HepG2 (cell line): ENCODE measurements around the gene PTK7. TPM values are rescaled to one million over a fixed set of nuclear protein-coding genes. Genes with fewer than 3 reads are reported as not detected.

Experiments
- ARNT ChIP-seq: fragments of 450-650 bp; IDR thresholded peaks from 2 replicates; pipeline ENCODE4 v1.6.1; 2017
- BCL3 ChIP-seq: sonication (generic); formaldehyde crosslinking; IDR thresholded peaks from 2 replicates; pipeline ENCODE4 v1.5.1; 2020; ENCODE audit warnings: mild to moderate bottlenecking, missing genetic modification reagents, moderate library complexity
- HCFC1 ChIP-seq: fragments of 150-350 bp; IDR thresholded peaks from 2 replicates; pipeline ENCODE4 v1.6.1; 2014; ENCODE audit warnings: low read depth, low read length
- HNF4A ChIP-seq: sonication (generic); formaldehyde crosslinking; IDR thresholded peaks from 2 replicates; pipeline ENCODE4 v1.4.0; 2020; ENCODE audit warnings: missing genetic modification reagents
- JUND ChIP-seq: sonication (generic); formaldehyde crosslinking; IDR thresholded peaks from 2 replicates; pipeline ENCODE4 v1.8.0; 2022; ENCODE audit warnings: mild to moderate bottlenecking, missing genetic modification reagents
- KDM5A ChIP-seq: fragments of 200-600 bp; sonication (generic); IDR thresholded peaks from 2 replicates; pipeline ENCODE4 v1.7.0; 2018; ENCODE audit warnings: antibody characterized with exemption, mild to moderate bottlenecking, low read length, borderline replicate concordance
- MZF1 ChIP-seq: sonication (generic); formaldehyde crosslinking; IDR thresholded peaks from 2 replicates; pipeline ENCODE4 v1.8.1; 2023; ENCODE audit warnings: mild to moderate bottlenecking, missing genetic modification reagents, borderline replicate concordance
- NFKBIZ ChIP-seq: IDR thresholded peaks from 2 replicates; pipeline ENCODE4 v1.6.1; 2018; ENCODE audit warnings: missing genetic modification reagents, missing compliant biosample characterization
- NPAS2 ChIP-seq: sonication (generic); formaldehyde crosslinking; IDR thresholded peaks from 2 replicates; pipeline ENCODE4 v1.8.0; 2022; ENCODE audit warnings: mild to moderate bottlenecking, missing genetic modification reagents, borderline replicate concordance
- ONECUT2 ChIP-seq: sonication (generic); formaldehyde crosslinking; IDR thresholded peaks from 2 replicates; pipeline ENCODE4 v1.4.0; 2020; ENCODE audit warnings: missing genetic modification reagents
- PAX8 ChIP-seq: sonication (generic); formaldehyde crosslinking; IDR thresholded peaks from 2 replicates; pipeline ENCODE4 v1.8.0; 2022; ENCODE audit warnings: mild to moderate bottlenecking, missing genetic modification reagents, borderline replicate concordance
- PHF21A ChIP-seq: sonication (generic); formaldehyde crosslinking; IDR thresholded peaks from 2 replicates; pipeline ENCODE4 v1.5.0; 2020; ENCODE audit warnings: mild to moderate bottlenecking, missing genetic modification reagents
- RFX5 ChIP-seq: IDR thresholded peaks from 2 replicates; pipeline ENCODE4 v1.6.1; 2011; ENCODE audit warnings: low read depth, low read length, improper control_type of control experiment
- SMAD3 ChIP-seq: sonication (generic); formaldehyde crosslinking; IDR thresholded peaks from 2 replicates; pipeline ENCODE4 v1.4.0; 2020; ENCODE audit warnings: missing genetic modification reagents
- ZMYM4 ChIP-seq: sonication (generic); formaldehyde crosslinking; IDR thresholded peaks from 2 replicates; pipeline ENCODE4 v1.8.1; 2023; ENCODE audit warnings: mild to moderate bottlenecking, missing genetic modification reagents
- ZNF24 ChIP-seq: fragments of 450-650 bp; IDR thresholded peaks from 2 replicates; pipeline ENCODE4 v1.6.1; 2017; ENCODE audit warnings: antibody characterized with exemption, mild to moderate bottlenecking
- ZNF343 ChIP-seq: sonication (generic); formaldehyde crosslinking; IDR thresholded peaks from 2 replicates; pipeline ENCODE4 v1.4.0; 2020; ENCODE audit warnings: mild to moderate bottlenecking, missing genetic modification reagents
- ZNF432 ChIP-seq: sonication (generic); formaldehyde crosslinking; IDR thresholded peaks from 2 replicates; pipeline ENCODE4 v1.5.0; 2020; ENCODE audit warnings: missing genetic modification reagents, mild to moderate bottlenecking, borderline replicate concordance
- ZNF530 ChIP-seq: sonication (generic); formaldehyde crosslinking; IDR thresholded peaks from 2 replicates; pipeline ENCODE4 v1.5.0; 2020; ENCODE audit warnings: low read depth, mild to moderate bottlenecking, missing genetic modification reagents
- ZNF605 ChIP-seq: sonication (generic); formaldehyde crosslinking; IDR thresholded peaks from 2 replicates; pipeline ENCODE4 v1.8.0; 2022; ENCODE audit warnings: mild to moderate bottlenecking, missing genetic modification reagents
- ZNF792 ChIP-seq: IDR thresholded peaks from 2 replicates; pipeline ENCODE4 v1.6.1; 2016
- ZNF879 ChIP-seq: sonication (generic); formaldehyde crosslinking; IDR thresholded peaks from 2 replicates; pipeline ENCODE4 v1.8.1; 2023; ENCODE audit warnings: missing genetic modification reagents
- polyA plus RNA-seq, 8 experiments: library from polyadenylated mRNA; depleted of rRNA in 3 of 8; stranded (reverse) in 7 of 8; unstranded in 1 of 8; fragments of >200 nt; fragmentation: Illumina TruSeq in 4 of 8; extraction: Trizol in 4 of 8; gene quantifications; 2 replicates each; pipeline versions ENCODE4 v1.2.1 to v1.2.3, GENCODE V29; 2011 to 2016; ENCODE audit warnings: low read depth in 4 of 8, missing spikeins in 1 of 8, mixed read lengths in 1 of 8; ENCODE audit not compliant: insufficient read depth in 1 of 8
- total RNA-seq, 5 experiments: library from RNA; depleted of rRNA; stranded (reverse); fragments of >200 nt; fragmentation: Illumina TruSeq; extraction: Trizol; gene quantifications; 2 replicates each; pipeline ENCODE4 v1.2.3, GENCODE V29; 2016; ENCODE audit warnings: low read depth in 1 of 5
- TF ChIP-seq, protein P1 (sequence below): sonication (generic); formaldehyde crosslinking; IDR thresholded peaks from 2 replicates; pipeline ENCODE4 v1.4.0; 2020; ENCODE audit warnings: missing genetic modification reagents, borderline replicate concordance
- TF ChIP-seq, protein P2 (sequence below): sonication (generic); formaldehyde crosslinking; IDR thresholded peaks from 2 replicates; pipeline ENCODE4 v1.5.0; 2020; ENCODE audit warnings: missing genetic modification reagents
- TF ChIP-seq, protein P3 (sequence below): sonication (generic); formaldehyde crosslinking; IDR thresholded peaks from 2 replicates; pipeline ENCODE4 v1.9.0; 2022; ENCODE audit warnings: low read depth, missing genetic modification reagents
- TF ChIP-seq, protein P4 (sequence below): sonication (generic); formaldehyde crosslinking; IDR thresholded peaks from 2 replicates; pipeline ENCODE4 v1.8.0; 2022; ENCODE audit warnings: mild to moderate bottlenecking, missing genetic modification reagents, moderate library complexity

Gene PTK7
- total and polyA plus RNA-seq, 2 of the 13 experiments (the other 11 are each of a cell fraction or from before 2014, with no cell fraction given) = 98.5 to 99.8 TPM

- no peak for TF ChIP-seq NPAS2 (CRISPR knock-in tag)
- TF ChIP-seq BCL3 (CRISPR knock-in tag) = peak; percentile 78
- TF ChIP-seq RFX5 = no peak; the same call in 1 of the 2 replicates
- no peak for TF ChIP-seq JUND (CRISPR knock-in tag)
- TF ChIP-seq, protein P1, sequence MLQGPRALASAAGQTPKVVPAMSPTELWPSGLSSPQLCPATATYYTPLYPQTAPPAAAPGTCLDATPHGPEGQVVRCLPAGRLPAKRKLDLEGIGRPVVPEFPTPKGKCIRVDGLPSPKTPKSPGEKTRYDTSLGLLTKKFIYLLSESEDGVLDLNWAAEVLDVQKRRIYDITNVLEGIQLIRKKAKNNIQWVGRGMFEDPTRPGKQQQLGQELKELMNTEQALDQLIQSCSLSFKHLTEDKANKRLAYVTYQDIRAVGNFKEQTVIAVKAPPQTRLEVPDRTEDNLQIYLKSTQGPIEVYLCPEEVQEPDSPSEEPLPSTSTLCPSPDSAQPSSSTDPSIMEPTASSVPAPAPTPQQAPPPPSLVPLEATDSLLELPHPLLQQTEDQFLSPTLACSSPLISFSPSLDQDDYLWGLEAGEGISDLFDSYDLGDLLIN = no peak
- TF ChIP-seq, protein P2, sequence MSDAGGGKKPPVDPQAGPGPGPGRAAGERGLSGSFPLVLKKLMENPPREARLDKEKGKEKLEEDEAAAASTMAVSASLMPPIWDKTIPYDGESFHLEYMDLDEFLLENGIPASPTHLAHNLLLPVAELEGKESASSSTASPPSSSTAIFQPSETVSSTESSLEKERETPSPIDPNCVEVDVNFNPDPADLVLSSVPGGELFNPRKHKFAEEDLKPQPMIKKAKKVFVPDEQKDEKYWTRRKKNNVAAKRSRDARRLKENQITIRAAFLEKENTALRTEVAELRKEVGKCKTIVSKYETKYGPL (CRISPR knock-in tag) = no peak
- TF ChIP-seq ZNF792 (CRISPR knock-in tag) = 0 out of 2 replicates have a peak, but pooled peaks have one; percentile 38
- no peak; the same call in 1 of the 2 replicates for TF ChIP-seq ZNF343
- TF ChIP-seq ZNF605 (CRISPR knock-in tag) = peak; percentile 90
- TF ChIP-seq PHF21A (CRISPR knock-in tag) = peak; percentile 99
- TF ChIP-seq, protein P3, sequence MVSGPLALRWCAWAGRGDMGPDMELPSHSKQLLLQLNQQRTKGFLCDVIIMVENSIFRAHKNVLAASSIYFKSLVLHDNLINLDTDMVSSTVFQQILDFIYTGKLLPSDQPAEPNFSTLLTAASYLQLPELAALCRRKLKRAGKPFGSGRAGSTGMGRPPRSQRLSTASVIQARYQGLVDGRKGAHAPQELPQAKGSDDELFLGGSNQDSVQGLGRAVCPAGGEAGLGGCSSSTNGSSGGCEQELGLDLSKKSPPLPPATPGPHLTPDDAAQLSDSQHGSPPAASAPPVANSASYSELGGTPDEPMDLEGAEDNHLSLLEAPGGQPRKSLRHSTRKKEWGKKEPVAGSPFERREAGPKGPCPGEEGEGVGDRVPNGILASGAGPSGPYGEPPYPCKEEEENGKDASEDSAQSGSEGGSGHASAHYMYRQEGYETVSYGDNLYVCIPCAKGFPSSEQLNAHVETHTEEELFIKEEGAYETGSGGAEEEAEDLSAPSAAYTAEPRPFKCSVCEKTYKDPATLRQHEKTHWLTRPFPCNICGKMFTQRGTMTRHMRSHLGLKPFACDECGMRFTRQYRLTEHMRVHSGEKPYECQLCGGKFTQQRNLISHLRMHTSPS (CRISPR knock-in tag) = peak; percentile 24; the same call in 1 of the 2 replicates
- TF ChIP-seq ZNF530 (CRISPR knock-in tag) = no peak
- peak; percentile 80; the same call in 1 of the 2 replicates for TF ChIP-seq KDM5A
- TF ChIP-seq ZNF879 (CRISPR knock-in tag) = 0 out of 2 replicates have a peak, but pooled peaks have one; percentile 46
- no peak; the same call in 1 of the 2 replicates for TF ChIP-seq SMAD3 (CRISPR knock-in tag)
- no peak for TF ChIP-seq NFKBIZ
- no peak for TF ChIP-seq ONECUT2
- no peak for TF ChIP-seq ARNT
- TF ChIP-seq HCFC1 = peak; percentile 25; the same call in 1 of the 2 replicates
- TF ChIP-seq MZF1 (CRISPR knock-in tag) = no peak
- no peak for TF ChIP-seq ZNF432 (CRISPR knock-in tag)
- TF ChIP-seq, protein P4, sequence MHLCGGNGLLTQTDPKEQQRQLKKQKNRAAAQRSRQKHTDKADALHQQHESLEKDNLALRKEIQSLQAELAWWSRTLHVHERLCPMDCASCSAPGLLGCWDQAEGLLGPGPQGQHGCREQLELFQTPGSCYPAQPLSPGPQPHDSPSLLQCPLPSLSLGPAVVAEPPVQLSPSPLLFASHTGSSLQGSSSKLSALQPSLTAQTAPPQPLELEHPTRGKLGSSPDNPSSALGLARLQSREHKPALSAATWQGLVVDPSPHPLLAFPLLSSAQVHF (CRISPR knock-in tag) = no peak; the same call in 1 of the 2 replicates
- peak; percentile 43; the same call in 1 of the 2 replicates for TF ChIP-seq PAX8 (CRISPR knock-in tag)
- TF ChIP-seq ZMYM4 (CRISPR knock-in tag) = peak; percentile 96
- TF ChIP-seq HNF4A = no peak; the same call in 1 of the 2 replicates
- peak; percentile 83 for TF ChIP-seq ZNF24
Observed at GRCh38 chr6:43170931-43171706, 95.0 kb downstream of the PTK7 start, which contains the start of gene SRF (continued).
